H1 (cell line): ENCODE data around the gene TP53I11. TPM values are rescaled to one million over a fixed set of nuclear protein-coding genes. Genes with fewer than 3 reads are reported as not detected.

Experiments
- CTCF ChIA-PET: fragments of 300-600 bp; sonication (Branson Sonifier 250); formaldehyde crosslinking; loops from one replicate; lab custom pipeline; 2021; ENCODE audit not compliant: partially characterized antibody; lab: Charles Lee
- POLR2A ChIA-PET: fragments of 300-600 bp; sonication (Branson Sonifier 250); formaldehyde crosslinking; loops from one replicate; lab custom pipeline; 2021; ENCODE audit warnings: inconsistent platforms; ENCODE audit not compliant: partially characterized antibody; lab: Charles Lee
- DNase-seq, 2 experiments: peaks; one replicate each; pipeline versions ENCODE4 v3.0.0 to v3.0.0-alpha.2; 2010 to 2022; ENCODE audit warnings: low spot score in 2 of 2, low read depth in 1 of 2, mixed read lengths in 1 of 2
- FAIRE-seq: peaks from 2 replicates; lab custom pipeline; 2011; peaks lifted over from hg19 to GRCh38; lab: Jason Lieb, UNC
- H2AFZ ChIP-seq: 2 replicates; pipeline ENCODE4 v1.8.1; 2012; ENCODE audit warnings: low read length, inconsistent platforms
- H2AK5ac ChIP-seq: 2 replicates; pipeline ENCODE4 v1.6.1; 2013; ENCODE audit warnings: low read depth, low read length
- H2BK120ac ChIP-seq: replicated peaks from 2 replicates; pipeline ENCODE3; 2013; ENCODE audit warnings: low read depth, low read length, inconsistent platforms
- H2BK12ac ChIP-seq: 2 replicates; pipeline ENCODE4 v1.6.1; 2013; ENCODE audit warnings: low read depth, low read length
- H2BK15ac ChIP-seq: 2 replicates; pipeline ENCODE4 v1.6.1; 2013; ENCODE audit warnings: low read length
- H2BK20ac ChIP-seq: 2 replicates; pipeline ENCODE4 v1.6.1; 2013; ENCODE audit warnings: low read length
- H2BK5ac ChIP-seq: 2 replicates; pipeline ENCODE4 v1.6.1; 2013; ENCODE audit warnings: low read depth, low read length
- H3K14ac ChIP-seq: 2 replicates; pipeline ENCODE4 v1.6.1; 2013; ENCODE audit warnings: inconsistent platforms; ENCODE audit not compliant: insufficient read length
- H3K18ac ChIP-seq: 2 replicates; pipeline ENCODE4 v1.6.1; 2013; ENCODE audit warnings: low read length; ENCODE audit errors: extremely low read depth
- H3K23ac ChIP-seq: 2 replicates; pipeline ENCODE4 v1.6.1; 2013; ENCODE audit warnings: inconsistent platforms; ENCODE audit not compliant: insufficient read length
- H3K23me2 ChIP-seq: 2 replicates; pipeline ENCODE4 v1.6.1; 2013; ENCODE audit warnings: low read depth, low read length
- H3K27ac ChIP-seq: 2 replicates; pipeline ENCODE4 v1.6.1; 2011; ENCODE audit warnings: low read depth, low read length, inconsistent platforms
- H3K27me3 ChIP-seq, 4 experiments: replicated peaks in 1 of 4; 1 replicate in 1 of 4; 2 replicates in 3 of 4; pipeline versions ENCODE4 v1.6.1 to v1.8.1; 2011 to 2013; ENCODE audit warnings: low read length in 3 of 4, mild to moderate bottlenecking in 3 of 4, inconsistent platforms in 2 of 4, mixed read lengths in 2 of 4, moderate library complexity in 1 of 4; ENCODE audit not compliant: control insufficient read depth in 3 of 4, insufficient read depth in 3 of 4; ENCODE audit errors: extremely low read depth in 1 of 4
- H3K36me3 ChIP-seq, 4 experiments: 2 replicates each; pipeline versions ENCODE4 v1.6.1 to v1.8.1; 2011 to 2013; ENCODE audit warnings: mild to moderate bottlenecking in 4 of 4, low read length in 3 of 4, moderate library complexity in 2 of 4, control low read depth in 1 of 4, inconsistent platforms in 1 of 4; ENCODE audit not compliant: insufficient read depth in 4 of 4, control insufficient read depth in 2 of 4
- H3K4ac ChIP-seq: replicated peaks from 2 replicates; pipeline ENCODE3; 2013; ENCODE audit warnings: low read length, low read depth, mixed read lengths, inconsistent platforms; ENCODE audit not compliant: insufficient read length
- H3K4me1 ChIP-seq, 4 experiments: replicated peaks in 1 of 4; 1 replicate in 1 of 4; 2 replicates in 3 of 4; pipeline versions ENCODE4 v1.6.1 to v1.8.1; 2011 to 2013; ENCODE audit warnings: low read length in 3 of 4, inconsistent platforms in 2 of 4, mixed read lengths in 1 of 4; ENCODE audit not compliant: insufficient read depth in 4 of 4, control insufficient read depth in 3 of 4
- H3K4me2 ChIP-seq, 2 experiments: 2 replicates each; pipeline versions ENCODE4 v1.6.1 to v1.8.1; 2011 to 2013; ENCODE audit warnings: low read depth in 2 of 2, low read length in 2 of 2, control low read depth in 1 of 2, inconsistent platforms in 1 of 2, mild to moderate bottlenecking in 1 of 2; ENCODE audit not compliant: insufficient read depth in 1 of 2
- H3K4me3 ChIP-seq, 4 experiments: fragments of 200-600, 300-600 bp in 1 of 4; sonication (generic), shearing (Covaris generic), sonication (Bioruptor Twin) in 1 of 4; 2 replicates each; pipeline versions ENCODE4 v1.5.1 to v1.8.1; 2011 to 2016; ENCODE audit warnings: low read length in 4 of 4, low read depth in 3 of 4, control low read depth in 2 of 4, inconsistent platforms in 2 of 4, mild to moderate bottlenecking in 2 of 4, mixed read lengths in 1 of 4, moderate library complexity in 1 of 4; ENCODE audit not compliant: insufficient read depth in 2 of 4; ENCODE audit errors: extremely low read depth in 1 of 4
- H3K56ac ChIP-seq: replicated peaks from 2 replicates; pipeline ENCODE3; 2013; ENCODE audit warnings: low read depth, mild to moderate bottlenecking, mixed read lengths, low read length, inconsistent platforms; ENCODE audit not compliant: insufficient read length
- H3K79me1 ChIP-seq: 2 replicates; pipeline ENCODE4 v1.6.1; 2013; ENCODE audit warnings: low read depth, low read length, control low read depth
- H3K79me2 ChIP-seq, 2 experiments: 2 replicates each; pipeline versions ENCODE4 v1.6.1 to v1.8.1; 2012 to 2013; ENCODE audit warnings: low read length in 2 of 2, mild to moderate bottlenecking in 2 of 2, inconsistent platforms in 1 of 2; ENCODE audit not compliant: insufficient read depth in 2 of 2, control insufficient read depth in 1 of 2
- H3K9ac ChIP-seq, 4 experiments: replicated peaks in 1 of 4; 1 replicate in 1 of 4; 2 replicates in 3 of 4; pipeline versions ENCODE4 v1.6.1 to v1.8.1; 2011 to 2013; ENCODE audit warnings: low read depth in 3 of 4, low read length in 3 of 4, control low read depth in 2 of 4, mild to moderate bottlenecking in 2 of 4, moderate library complexity in 2 of 4, inconsistent platforms in 1 of 4; ENCODE audit errors: extremely low read depth in 1 of 4
- H3K9me3 ChIP-seq, 2 experiments: 2 replicates each; pipeline versions ENCODE4 v1.6.1 to v1.8.1; 2012 to 2013; ENCODE audit warnings: mild to moderate bottlenecking in 2 of 2, moderate library complexity in 2 of 2, control low read depth in 1 of 2, inconsistent platforms in 1 of 2, low read depth in 1 of 2, low read length in 1 of 2, mixed read lengths in 1 of 2; ENCODE audit not compliant: insufficient read depth in 2 of 2
- H4K20me1 ChIP-seq, 2 experiments: replicated peaks in 1 of 2; 2 replicates each; pipeline versions ENCODE3 to v1.8.1; 2011 to 2013; ENCODE audit warnings: inconsistent platforms in 2 of 2, low read length in 2 of 2, mild to moderate bottlenecking in 1 of 2; ENCODE audit not compliant: insufficient read depth in 2 of 2, control insufficient read depth in 1 of 2
- H4K5ac ChIP-seq: 2 replicates; pipeline ENCODE4 v1.6.1; 2013; ENCODE audit warnings: low read length, low read depth, mixed read lengths, inconsistent platforms; ENCODE audit not compliant: insufficient read length
- H4K8ac ChIP-seq: 2 replicates; pipeline ENCODE4 v1.8.0; 2013; ENCODE audit warnings: mild to moderate bottlenecking, moderate library complexity, low read length, inconsistent platforms; ENCODE audit not compliant: insufficient read depth; ENCODE audit errors: extremely low read depth
- H4K91ac ChIP-seq: replicated peaks from 2 replicates; pipeline ENCODE3; 2013; ENCODE audit warnings: low read length, mixed read lengths, inconsistent platforms; ENCODE audit not compliant: insufficient read length
- BACH1 ChIP-seq: IDR thresholded peaks from 2 replicates; pipeline ENCODE4 v1.6.1; 2012; ENCODE audit warnings: low read length, improper control_type of control experiment
- HDAC2 ChIP-seq, 2 experiments: fragments of 300-600 bp in 1 of 2; sonication (generic) in 1 of 2; IDR thresholded peaks; 2 replicates each; pipeline ENCODE4 v1.6.1; 2011 to 2012; ENCODE audit warnings: low read depth in 2 of 2, low read length in 2 of 2, mild to moderate bottlenecking in 2 of 2, moderate library complexity in 2 of 2, borderline replicate concordance in 1 of 2, inconsistent platforms in 1 of 2
- RAD21 ChIP-seq, 2 experiments: IDR thresholded peaks in 1 of 2; conservative IDR thresholded peaks in 1 of 2; 2 replicates each; pipeline ENCODE4 v1.6.1; 2011; ENCODE audit warnings: low read depth in 2 of 2, low read length in 2 of 2, improper control_type of control experiment in 1 of 2, inconsistent platforms in 1 of 2, mild to moderate bottlenecking in 1 of 2, moderate library complexity in 1 of 2
- WGBS, 2 experiments: shearing (Covaris generic) in 1 of 2; methylation state at CpG; one replicate each; pipeline versions ENCODE4 v1.1.6 to v1.1.7; 2013 to 2015; ENCODE audit warnings: low lambda C conversion rate in 2 of 2, mixed read lengths in 2 of 2, inconsistent platforms in 1 of 2, low coverage in 1 of 2, missing lambda C conversion rate in 1 of 2; ENCODE audit not compliant: insufficient replicate concordance in 2 of 2, insufficient coverage in 1 of 2, insufficient read length in 1 of 2; ENCODE audit errors: extremely low coverage in 1 of 2, missing lambda C conversion rate in 1 of 2; 5-methylcytosine and 5-hydroxymethylcytosine counted together
- polyA plus RNA-seq, 7 experiments: library from polyadenylated mRNA; depleted of rRNA in 3 of 7; stranded (reverse) in 5 of 7; unstranded in 2 of 7; fragments of >200 nt in 5 of 7; fragments of 200-250 nt in 2 of 7; gene quantifications; 1 replicate in 5 of 7; 2 replicates in 1 of 7; 4 replicates in 1 of 7; pipeline versions ENCODE4 v1.2.1 to v1.2.3, GENCODE V29; 2011 to 2013; ENCODE audit warnings: missing spikeins in 2 of 7, mixed read lengths in 2 of 7
- total RNA-seq: library from RNA; stranded (reverse); fragmentation: NEBNext Ultra II Directional; extraction: Animal tissue kit (Norgen Biotek cat#: 25700); gene quantifications from 2 replicates; pipeline ENCODE4 v1.2.1, GENCODE V29; 2021

Gene TP53I11
- total and polyA plus RNA-seq, 2 of the 8 experiments (the other 6 are each of a cell fraction or from before 2014, with no cell fraction given): 34.0 to 46.3 TPM

- H3K14ac ChIP-seq: no peak overlapping the region
- H3K23me2 ChIP-seq: no peaks in the 10 kb centered on the region
- ChIA-PET CTCF (interaction anchor here (1.6 to 38.2 kb wide), 5 partner anchors 6 to 137 kb away, joined by 3 to 731 read pairs (median 261); no protein-coding TSS in a partner anchor), POLR2A (interaction anchor here (3.7 kb wide), 1 partner anchor 12 kb away, joined by 16 read pairs; no protein-coding TSS in a partner anchor)
- WGBS, 2 experiments: 88% methylated on average over 6 of the region's 6 CpGs; no CpG with 5 or more reads in 1 of the 2 experiments
- no peak overlapping the region for H2BK15ac ChIP-seq
- no peak overlapping the region for H4K5ac ChIP-seq
- no peaks in the 10 kb centered on the region; a peak in 2 of 7 replicates for H3K27me3 ChIP-seq
- FAIRE-seq (no peak), DNase-seq (no peak)
- no peak overlapping the region for H2BK120ac ChIP-seq
- H3K23ac ChIP-seq: no peak overlapping the region
- H2AK5ac ChIP-seq: no peak overlapping the region
- H3K79me1 ChIP-seq: no peaks in the 10 kb centered on the region
- H3K56ac ChIP-seq: no peak overlapping the region
- no peaks in the 10 kb centered on the region for H4K20me1 ChIP-seq
- no peak overlapping the region for H2BK12ac ChIP-seq
- H4K91ac ChIP-seq: no peak overlapping the region
- no peak overlapping the region for H3K18ac ChIP-seq
- no peak overlapping the region for H3K4me3 ChIP-seq
- H3K79me2 ChIP-seq: no peaks in the 10 kb centered on the region
- H2BK20ac ChIP-seq: no peak overlapping the region
- no peak for TF ChIP-seq HDAC2 (IDR thresholded peaks at IDR 0.05; ENCODE audit: borderline replicate concordance in 1 of 2, low read depth in 2 of 2, low read length in 2 of 2)
- TF ChIP-seq BACH1: no peak
- TF ChIP-seq RAD21 (IDR thresholded peaks at IDR 0.05 in 1 of 2, conservative IDR thresholded peaks at IDR 0.05 in 1 of 2; ENCODE audit: low read depth in 2 of 2, low read length in 2 of 2): no peak
- no peak overlapping the region for H2BK5ac ChIP-seq
- H3K4me1 ChIP-seq: peaks cover 8 to 29% (median 19%) of the 10 kb centered on the region in 4 experiments
- no peak overlapping the region for H3K27ac ChIP-seq
- no peaks in the 10 kb centered on the region for H3K9me3 ChIP-seq
- no peak overlapping the region for H4K8ac ChIP-seq
- no peak overlapping the region for H3K4ac ChIP-seq
- no peak overlapping the region for H3K4me2 ChIP-seq
- H2AFZ ChIP-seq: no peak overlapping the region
- H3K36me3 ChIP-seq: no peaks in the 10 kb centered on the region
- H3K9ac ChIP-seq: no peak overlapping the region
Measured at GRCh38 chr11:44966694-44967093, 16.0 kb upstream of the TP53I11 start.
